Measurements from ENCODE around the gene GNG12.

- no peak for TF ChIP-seq RBM22 (IDR thresholded peaks at IDR 0.05; ENCODE audit: low read depth, low read length, poor library complexity, severe bottlenecking)
- TF ChIP-seq POLR2AphosphoS5 (IDR thresholded peaks at IDR 0.05; ENCODE audit: control insufficient read depth, insufficient read depth, low read depth, low read length), result no peak
- TF ChIP-seq USF1 (CRISPR knock-in tag; IDR thresholded peaks at IDR 0.05), result no peak
- TF ChIP-seq MAX (CRISPR knock-in tag; IDR thresholded peaks at IDR 0.05), result no peak
- TF ChIP-seq CTCF (IDR thresholded peaks at IDR 0.05 in 2 of 3, conservative IDR thresholded peaks at IDR 0.05 in 1 of 3; ENCODE audit: insufficient read depth in 2 of 3, low read depth in 1 of 3, low read length in 3 of 3), result no peak
- TF ChIP-seq KAT2B (IDR thresholded peaks at IDR 0.05; ENCODE audit: low read depth, low read length), result no peak
- TF ChIP-seq ZZZ3 (IDR thresholded peaks at IDR 0.05), result no peak
- TF ChIP-seq KLF6 (CRISPR knock-in tag; IDR thresholded peaks at IDR 0.05; ENCODE audit: borderline replicate concordance), result no peak
Measured at GRCh38 chr1:67847466-67847865, 14.2 kb upstream of the GNG12 start.

All from K562 (cell line).